Breast epithelium (tissue), 4 donors: ENCODE results near the gene TGFBR3. TPM values are rescaled to one million over a fixed set of nuclear protein-coding genes. Genes with fewer than 3 reads are reported as not detected.

Source experiments
- DNase-seq, 2 donors: peaks; one replicate each; pipeline ENCODE4 v3.0.0-alpha.2; 2019; ENCODE audit warnings: low spot score in 2 of 2
- H3K27ac ChIP-seq, 2 donors: fragments of 200-600 bp; sonication (generic) in 1 of 2; one replicate each; pipeline ENCODE4 v1.5.1; 2016 to 2019; ENCODE audit warnings: mild to moderate bottlenecking in 1 of 2
- H3K27me3 ChIP-seq, 2 donors: fragments of 200-600 bp; sonication (generic) in 1 of 2; one replicate each; pipeline versions ENCODE4 v1.5.1 to v1.6.0; 2017 to 2019; ENCODE audit warnings: control low read depth in 1 of 2, mild to moderate bottlenecking in 1 of 2
- H3K36me3 ChIP-seq: fragments of 200-600 bp; one replicate; pipeline ENCODE4 v1.5.1; 2019
- H3K4me1 ChIP-seq, 2 donors: fragments of 200-600 bp; sonication (generic); one replicate each; pipeline ENCODE4 v1.5.1; 2016 to 2019; ENCODE audit warnings: control low read depth in 1 of 2
- H3K4me3 ChIP-seq, 3 donors: fragments of 200-600 bp; sonication (generic); 1 replicate in 2 of 3; 2 replicates in 1 of 3; pipeline ENCODE4 v1.5.1; 2016 to 2019; ENCODE audit warnings: mild to moderate bottlenecking in 3 of 3, moderate library complexity in 2 of 3
- H3K9me3 ChIP-seq, 2 donors: fragments of 200-600 bp; sonication (generic) in 1 of 2; one replicate each; pipeline ENCODE4 v1.5.1; 2016 to 2019; ENCODE audit warnings: control low read depth in 1 of 2
- POLR2A ChIP-seq: fragments of 450-650 bp; IDR thresholded peaks from one replicate; pipeline ENCODE4 v1.6.1; 2016; ENCODE audit warnings: antibody characterized with exemption, mild to moderate bottlenecking, moderate library complexity
- POLR2AphosphoS5 ChIP-seq, 3 donors: sonication (generic); formaldehyde crosslinking; IDR thresholded peaks; one replicate each; pipeline ENCODE4 v1.6.1; 2017; ENCODE audit warnings: antibody characterized with exemption in 3 of 3
- intact Hi-C: fragments of 100-400 bp; cut with DNase I; formaldehyde crosslinking; loops from one replicate; pipeline ENCODE4 v1.15.1; 2023; ENCODE audit warnings: low total_unique reads
- total RNA-seq, 3 donors: library from RNA; depleted of rRNA; stranded (reverse); fragments of >200 nt; gene quantifications; one replicate each; pipeline ENCODE4 v1.1.0, GENCODE V29; 2016
- TF ChIP-seq, protein P1 (sequence below), 3 donors: fragments of 450-650 bp; IDR thresholded peaks; one replicate each; pipeline ENCODE4 v1.5.1; 2016 to 2017; ENCODE audit warnings: antibody characterized with exemption in 3 of 3, mild to moderate bottlenecking in 3 of 3, moderate library complexity in 3 of 3

The TGFBR3 gene
- total RNA-seq, 3 donors from 2014 or later: 127 to 287 (median 167) TPM

DNA sequence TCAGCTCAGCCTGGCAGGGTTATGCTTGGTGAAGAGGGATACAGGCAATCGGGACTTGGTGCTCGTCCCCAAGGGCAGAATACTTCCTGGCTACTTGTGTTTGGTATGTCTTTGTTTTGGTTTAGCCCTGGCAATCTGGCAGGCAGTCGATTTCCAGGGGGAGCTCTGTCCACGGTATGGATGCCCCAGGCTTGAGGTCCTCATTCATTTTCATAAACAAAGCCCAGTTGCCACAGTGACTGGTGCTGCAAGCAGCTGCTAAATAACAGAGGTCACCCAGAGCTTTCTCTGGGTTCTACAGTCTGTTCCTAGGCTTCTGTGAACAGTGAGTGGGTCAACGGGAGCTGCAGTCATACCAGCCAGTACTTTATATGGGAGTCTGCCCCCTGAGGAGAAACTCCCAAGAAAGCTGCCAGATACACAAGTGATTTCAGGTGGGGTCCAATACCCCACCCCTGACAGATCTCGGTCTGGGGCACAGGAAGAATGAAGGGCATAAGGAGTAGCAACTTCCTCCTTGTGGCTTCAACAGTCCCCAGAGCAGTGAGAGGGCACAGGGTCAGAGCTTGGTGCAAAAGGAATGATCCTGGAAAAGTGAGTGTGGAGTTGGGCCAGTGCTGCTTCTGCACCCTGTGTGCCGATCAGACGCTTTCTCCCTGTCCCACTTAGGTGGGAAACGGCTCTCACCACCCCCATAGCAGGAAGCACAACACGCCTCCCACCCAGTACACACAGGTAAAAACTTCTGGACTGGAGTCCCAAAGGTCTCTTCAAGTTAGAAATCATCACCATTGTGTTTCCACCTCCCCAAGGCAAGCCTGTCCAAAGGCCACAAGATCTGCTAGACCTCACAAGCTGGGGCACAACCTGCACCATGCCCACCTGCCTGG lies 55.5 kb downstream of the TGFBR3 start:
- Histone ChIP-seq H3K27ac (peak overlapping the region; percentile 79 to 81), H3K36me3 (no peaks in the 10 kb centered on the region), H3K4me3 (peak overlapping the region in 1 of 3 donors; percentile 24), H3K9me3 (no peaks in the 10 kb centered on the region), H3K27me3 (no peaks in the 10 kb centered on the region), H3K4me1 (peaks cover 0 to 14% of the 10 kb centered on the region in 2 donors)
- peak; percentile 76 to 90 for DNase-seq
- TF ChIP-seq POLR2AphosphoS5 (IDR thresholded peaks at IDR 0.05): peak; percentile 58 to 64 (median 62)
- no peak for TF ChIP-seq POLR2A
- intact Hi-C loops: no loop called here

DNA sequence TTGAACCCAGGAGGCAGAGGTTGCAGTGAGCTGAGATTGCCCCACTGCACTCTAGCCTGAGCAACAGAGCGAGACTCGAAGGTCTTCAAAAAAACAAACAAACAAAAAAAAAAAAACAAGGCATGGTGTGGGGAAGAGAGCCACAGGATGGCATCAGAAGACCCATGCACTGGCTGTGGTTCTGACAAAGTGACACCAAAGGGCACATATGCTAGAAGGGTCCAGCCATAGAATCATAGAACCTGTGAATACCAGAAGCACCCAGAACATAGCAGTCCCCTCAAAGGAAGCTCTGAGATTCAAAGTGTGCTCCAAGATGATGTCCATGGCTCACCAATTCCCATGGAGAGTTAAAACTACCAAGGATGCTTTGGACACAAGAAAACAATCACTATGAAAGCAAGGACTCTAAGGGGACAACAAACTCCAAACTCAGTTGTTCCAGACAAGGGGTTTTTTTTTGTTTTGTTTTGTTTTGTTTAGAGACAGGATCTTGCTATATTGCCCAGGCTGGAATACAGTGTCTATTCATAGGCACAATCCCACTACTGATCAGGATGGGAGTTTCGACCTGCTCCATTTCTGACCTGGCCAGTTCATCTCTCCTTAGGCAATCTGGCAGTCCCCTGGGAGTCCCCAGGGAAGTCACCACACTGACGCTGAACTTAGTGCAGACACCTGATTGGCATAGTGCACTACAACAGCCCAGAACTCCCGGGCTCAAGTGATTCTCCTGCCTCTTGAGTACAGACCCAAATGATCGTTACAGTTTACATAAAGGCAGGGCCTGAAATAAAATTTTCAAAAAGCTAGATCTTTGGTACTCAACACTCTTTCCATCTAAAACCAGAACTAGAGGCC lies 56.4 kb downstream of the TGFBR3 start:
- H3K36me3 ChIP-seq: no peaks in the 10 kb centered on the region
- no peaks in the 10 kb centered on the region for H3K9me3 ChIP-seq
- H3K27me3 ChIP-seq: no peaks in the 10 kb centered on the region
- H3K4me3 ChIP-seq: no peak overlapping the region
- no peak for TF ChIP-seq POLR2A
- TF ChIP-seq, protein P1, sequence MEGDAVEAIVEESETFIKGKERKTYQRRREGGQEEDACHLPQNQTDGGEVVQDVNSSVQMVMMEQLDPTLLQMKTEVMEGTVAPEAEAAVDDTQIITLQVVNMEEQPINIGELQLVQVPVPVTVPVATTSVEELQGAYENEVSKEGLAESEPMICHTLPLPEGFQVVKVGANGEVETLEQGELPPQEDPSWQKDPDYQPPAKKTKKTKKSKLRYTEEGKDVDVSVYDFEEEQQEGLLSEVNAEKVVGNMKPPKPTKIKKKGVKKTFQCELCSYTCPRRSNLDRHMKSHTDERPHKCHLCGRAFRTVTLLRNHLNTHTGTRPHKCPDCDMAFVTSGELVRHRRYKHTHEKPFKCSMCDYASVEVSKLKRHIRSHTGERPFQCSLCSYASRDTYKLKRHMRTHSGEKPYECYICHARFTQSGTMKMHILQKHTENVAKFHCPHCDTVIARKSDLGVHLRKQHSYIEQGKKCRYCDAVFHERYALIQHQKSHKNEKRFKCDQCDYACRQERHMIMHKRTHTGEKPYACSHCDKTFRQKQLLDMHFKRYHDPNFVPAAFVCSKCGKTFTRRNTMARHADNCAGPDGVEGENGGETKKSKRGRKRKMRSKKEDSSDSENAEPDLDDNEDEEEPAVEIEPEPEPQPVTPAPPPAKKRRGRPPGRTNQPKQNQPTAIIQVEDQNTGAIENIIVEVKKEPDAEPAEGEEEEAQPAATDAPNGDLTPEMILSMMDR (IDR thresholded peaks at IDR 0.05): no peak
- TF ChIP-seq POLR2AphosphoS5 (IDR thresholded peaks at IDR 0.05): no peak
- H3K4me1 ChIP-seq: peaks cover 0 to 14% of the 10 kb centered on the region in 2 donors
- intact Hi-C loops: no loop called here
- DNase-seq: no peak
- H3K27ac ChIP-seq: peak overlapping the region; percentile 79 to 81

DNA sequence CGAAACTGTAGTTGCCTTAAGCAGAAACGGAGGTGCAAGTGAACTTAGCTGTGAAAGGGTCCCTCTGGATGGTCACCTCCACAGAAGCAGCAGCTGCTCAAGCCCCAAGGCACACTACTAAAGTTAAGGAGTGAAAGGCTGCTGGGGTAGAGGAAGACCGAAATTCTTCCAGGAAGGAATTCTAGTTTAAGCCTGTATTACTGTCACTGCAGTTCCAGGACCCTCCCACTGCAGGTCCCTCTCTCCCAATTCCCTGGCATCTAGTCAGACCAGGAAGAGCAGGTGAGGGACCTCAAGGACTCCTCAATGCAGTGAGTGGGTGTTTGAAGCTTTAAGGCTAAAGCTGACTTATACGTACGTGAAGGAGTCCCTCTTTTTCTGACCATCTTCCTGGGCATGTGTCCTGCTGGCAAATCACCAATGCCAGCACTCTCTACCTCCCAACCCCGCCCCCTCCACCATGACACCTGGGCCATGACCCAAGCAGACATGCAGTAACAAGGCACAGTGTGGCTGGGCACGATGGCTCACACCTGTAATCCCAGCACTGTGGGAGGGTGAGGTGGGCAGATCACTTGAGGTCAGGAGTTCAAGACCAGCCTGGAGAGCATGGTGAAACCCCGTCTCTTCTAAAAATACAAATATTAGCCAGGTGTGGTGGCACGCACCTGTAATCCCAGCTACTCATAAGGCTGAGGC lies 57.2 kb downstream of the TGFBR3 start:
- Histone ChIP-seq H3K27me3 (no peaks in the 10 kb centered on the region), H3K4me1 (peaks cover 0 to 14% of the 10 kb centered on the region in 2 donors), H3K9me3 (no peaks in the 10 kb centered on the region), H3K36me3 (no peaks in the 10 kb centered on the region), H3K4me3 (peak overlapping the region in 1 of 3 donors; percentile 41), H3K27ac (peak overlapping the region; percentile 79 to 81)
- intact Hi-C loops: no loop called here
- no peak for DNase-seq
- TF ChIP-seq POLR2A (no peak), POLR2AphosphoS5 (IDR thresholded peaks at IDR 0.05) (no peak)
- TF ChIP-seq, protein P1 (IDR thresholded peaks at IDR 0.05): no peak

DNA sequence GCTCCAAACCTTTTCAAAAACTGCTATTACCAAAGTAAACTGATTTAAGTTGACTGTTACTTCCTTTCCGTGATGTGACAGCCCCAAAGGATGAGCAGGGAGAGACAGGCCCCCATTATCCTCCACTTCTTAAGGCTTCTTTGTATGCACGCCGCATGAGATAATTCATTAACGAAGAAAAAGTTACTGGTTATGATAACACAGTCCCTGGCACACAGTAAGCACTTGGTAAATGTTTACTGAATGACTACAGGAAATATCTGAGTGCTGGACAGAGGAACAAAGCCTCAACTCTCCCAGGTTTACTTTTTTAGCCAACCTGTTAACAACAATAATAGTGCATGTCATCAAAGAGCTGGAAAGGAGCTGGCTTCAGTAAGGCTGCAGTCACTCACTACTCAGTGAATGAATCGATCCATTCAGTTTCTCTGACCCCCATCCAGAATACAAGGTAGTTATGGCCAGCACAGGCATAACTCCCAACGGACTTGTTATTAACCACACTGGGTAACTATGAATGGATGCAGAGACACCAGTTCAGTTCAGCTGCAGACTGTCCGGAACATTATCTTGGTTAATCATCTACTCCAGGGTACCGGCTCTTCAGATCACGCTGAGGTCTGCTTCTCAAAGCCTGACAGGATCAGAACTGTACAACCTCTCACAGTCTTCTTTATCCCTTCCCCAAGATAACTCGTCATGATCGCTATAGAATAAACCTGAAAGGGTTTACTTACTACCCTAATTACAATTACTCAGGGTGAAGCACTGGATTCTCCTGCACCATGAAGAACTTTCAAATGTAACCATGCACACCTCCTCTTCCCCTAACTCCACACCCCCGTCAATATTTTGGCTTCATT lies 58.3 kb downstream of the TGFBR3 start:
- H3K27ac ChIP-seq: peak overlapping the region; percentile 79 to 81
- peak overlapping the region in 1 of 3 donors; percentile 41 for H3K4me3 ChIP-seq
- TF ChIP-seq POLR2AphosphoS5 (IDR thresholded peaks at IDR 0.05) (no peak), POLR2A (no peak)
- TF ChIP-seq, protein P1 (IDR thresholded peaks at IDR 0.05): no peak
- no peaks in the 10 kb centered on the region for H3K9me3 ChIP-seq
- H3K27me3 ChIP-seq: no peaks in the 10 kb centered on the region
- intact Hi-C loops: no loop called here
- no peaks in the 10 kb centered on the region for H3K36me3 ChIP-seq
- H3K4me1 ChIP-seq: peaks cover 0 to 14% of the 10 kb centered on the region in 2 donors
- DNase-seq: no peak
